H1 (cell line): Measurements from ENCODE around the gene PROM2. TPM values are rescaled to one million over a fixed set of nuclear protein-coding genes. Genes with fewer than 3 reads are reported as not detected.

Source experiments
- CHD7 ChIP-seq: fragments of 300-600 bp; sonication (generic); IDR thresholded peaks from 2 replicates; pipeline ENCODE4 v1.7.1; 2012; ENCODE audit warnings: low read length, moderate library complexity, mild to moderate bottlenecking, inconsistent platforms; ENCODE audit not compliant: insufficient replicate concordance
- polyA plus RNA-seq, 7 experiments: library from polyadenylated mRNA; depleted of rRNA in 3 of 7; stranded (reverse) in 5 of 7; unstranded in 2 of 7; fragments of >200 nt in 5 of 7; fragments of 200-250 nt in 2 of 7; gene quantifications; 1 replicate in 5 of 7; 2 replicates in 1 of 7; 4 replicates in 1 of 7; pipeline versions ENCODE4 v1.2.1 to v1.2.3, GENCODE V29; 2011 to 2013; ENCODE audit warnings: missing spikeins in 2 of 7, mixed read lengths in 2 of 7
- total RNA-seq: library from RNA; stranded (reverse); fragmentation: NEBNext Ultra II Directional; extraction: Animal tissue kit (Norgen Biotek cat#: 25700); gene quantifications from 2 replicates; pipeline ENCODE4 v1.2.1, GENCODE V29; 2021

PROM2 gene
- total and polyA plus RNA-seq, 2 of the 8 experiments (the other 6 are each of a cell fraction or from before 2014, with no cell fraction given) = 1.6 to 3.8 TPM

- no peak for TF ChIP-seq CHD7
These were observed 1.5 kb upstream of the PROM2 start (continued) for GRCh38 chr2:95272781-95273180.
